HCT116 (cell line): ENCODE measurements around the gene HOXC12. TPM values are rescaled to one million over a fixed set of nuclear protein-coding genes. Genes with fewer than 3 reads are reported as not detected.

ENCODE experiments used
- ATAC-seq: fragments of 200-7000 bp; cut with Tn5 transposase; 2 replicates; pipeline ENCODE4 v1.9.1; 2020; ENCODE audit warnings: mild to moderate bottlenecking, moderate library complexity
- BruUV-seq: library from RNA; stranded (reverse); fragments of 400-500 nt; replicated peaks from 2 replicates; lab custom pipeline; 2021; lab: Mats Ljungman, UMichigan
- CTCF ChIA-PET: fragments of 300-600 bp; sonication (Branson Sonifier 250); formaldehyde crosslinking; loops from one replicate; lab custom pipeline; 2021; ENCODE audit warnings: antibody characterized with exemption; lab: Charles Lee
- POLR2A ChIA-PET: fragments of 300-600, 350-600 bp; sonication (Branson Sonifier 250); formaldehyde crosslinking; loops from one replicate; lab custom pipeline; 2021; ENCODE audit warnings: antibody characterized with exemption; lab: Charles Lee
- RAD21 ChIA-PET, 2 experiments: fragments of 300-600 bp; sonication (Branson Sonifier 250); formaldehyde crosslinking; loops; one replicate each; lab custom pipeline; 2023; ENCODE audit warnings: low total read pairs in 2 of 2; ENCODE audit not compliant: uncharacterized antibody in 2 of 2, unreplicated experiment in 2 of 2, low non-redundant PET in 1 of 2; lab: Charles Lee
- DNase-seq: peaks from one replicate; pipeline ENCODE4 v3.0.0-alpha.2; 2010; ENCODE audit warnings: low read depth, low spot score
- H2AFZ ChIP-seq: fragments of 200-600 bp; shearing (Covaris generic), sonication (generic); 2 replicates; pipeline ENCODE4 v1.6.1; 2017; ENCODE audit warnings: low read depth, mixed run types, mixed read lengths, antibody characterized with exemption, low read length; ENCODE audit not compliant: poor library complexity, severe bottlenecking
- H3K27ac ChIP-seq: 2 replicates; pipeline ENCODE4 v1.5.1; 2012; ENCODE audit warnings: low read depth, low read length
- H3K27me3 ChIP-seq: fragments of 200-600 bp; sonication (generic); 2 replicates; pipeline ENCODE4 v1.6.1; 2016; ENCODE audit warnings: mixed run types, low read length, mixed read lengths; ENCODE audit not compliant: insufficient read depth
- H3K36me3 ChIP-seq, 2 experiments: fragments of 200-500 bp in 1 of 2; fragments of 200-600 bp in 1 of 2; sonication (Bioruptor generic) in 1 of 2; sonication (generic) in 1 of 2; 2 replicates each; pipeline versions ENCODE4 v1.5.1 to v1.6.1; 2014 to 2016; ENCODE audit warnings: low read length in 2 of 2, inconsistent platforms in 1 of 2, mixed read lengths in 1 of 2, mixed run types in 1 of 2; ENCODE audit not compliant: insufficient read depth in 2 of 2, control insufficient read depth in 1 of 2
- H3K4me1 ChIP-seq, 2 experiments: fragments of 200-600 bp in 1 of 2; sonication (generic) in 1 of 2; 2 replicates each; pipeline versions ENCODE4 v1.5.1 to v1.6.1; 2012 to 2017; ENCODE audit warnings: low read length in 2 of 2, inconsistent platforms in 1 of 2, mild to moderate bottlenecking in 1 of 2, mixed read lengths in 1 of 2, mixed run types in 1 of 2, moderate library complexity in 1 of 2; ENCODE audit not compliant: insufficient read depth in 2 of 2, control insufficient read depth in 1 of 2
- H3K4me2 ChIP-seq: fragments of 200-600 bp; sonication (generic); 2 replicates; pipeline ENCODE4 v1.6.1; 2017; ENCODE audit warnings: mixed run types, low read length, mixed read lengths
- H3K4me3 ChIP-seq, 2 experiments: fragments of 200-600 bp in 1 of 2; sonication (generic) in 1 of 2; replicated peaks in 1 of 2; 2 replicates each; pipeline ENCODE4 v1.5.1; 2011 to 2016; ENCODE audit warnings: low read length in 2 of 2, control low read depth in 1 of 2, low read depth in 1 of 2, mild to moderate bottlenecking in 1 of 2, mixed read lengths in 1 of 2, mixed run types in 1 of 2
- H3K79me2 ChIP-seq: fragments of 200-600 bp; sonication (generic); 2 replicates; pipeline ENCODE4 v1.6.1; 2017; ENCODE audit warnings: mild to moderate bottlenecking, mixed run types, low read length, moderate library complexity, mixed read lengths; ENCODE audit not compliant: insufficient read depth
- H3K9ac ChIP-seq: fragments of 200-600 bp; sonication (generic); 2 replicates; pipeline ENCODE4 v1.6.1; 2016; ENCODE audit warnings: low read length, mixed read lengths
- H3K9me2 ChIP-seq: fragments of 200-600 bp; sonication (generic), shearing (Covaris generic); 2 replicates; pipeline ENCODE4 v1.6.1; 2017; ENCODE audit warnings: mixed run types, mild to moderate bottlenecking, moderate library complexity; ENCODE audit not compliant: insufficient read depth
- H3K9me3 ChIP-seq, 2 experiments: fragments of 200-500 bp in 1 of 2; fragments of 200-600 bp in 1 of 2; sonication (Bioruptor generic) in 1 of 2; sonication (generic) in 1 of 2; 2 replicates each; pipeline ENCODE4 v1.6.1; 2014 to 2017; ENCODE audit warnings: low read length in 2 of 2, mixed read lengths in 2 of 2, inconsistent platforms in 1 of 2, low read depth in 1 of 2, mild to moderate bottlenecking in 1 of 2, mixed run types in 1 of 2, moderate library complexity in 1 of 2; ENCODE audit not compliant: control insufficient read depth in 1 of 2, insufficient read depth in 1 of 2
- H4K20me1 ChIP-seq: fragments of 200-600 bp; sonication (generic), shearing (Covaris generic); 2 replicates; pipeline ENCODE4 v1.6.1; 2017; ENCODE audit warnings: mixed run types, mild to moderate bottlenecking, moderate library complexity; ENCODE audit not compliant: insufficient read depth
- CBX3 ChIP-seq: IDR thresholded peaks from 2 replicates; pipeline ENCODE4 v1.6.1; 2012; ENCODE audit warnings: low read depth
- FOSL1 ChIP-seq: IDR thresholded peaks from 2 replicates; pipeline ENCODE4 v1.6.1; 2012; ENCODE audit warnings: low read depth
- RAD21 ChIP-seq: IDR thresholded peaks from 2 replicates; pipeline ENCODE4 v1.6.1; 2012; ENCODE audit warnings: low read depth, mild to moderate bottlenecking
- SIN3A ChIP-seq: IDR thresholded peaks from 2 replicates; pipeline ENCODE4 v1.6.1; 2012; ENCODE audit warnings: low read depth
- SRF ChIP-seq: IDR thresholded peaks from 2 replicates; pipeline ENCODE4 v1.6.1; 2012; ENCODE audit warnings: low read depth
- ZNF274 ChIP-seq: fragments of 200-500 bp; sonication (Bioruptor generic); IDR thresholded peaks from 2 replicates; pipeline ENCODE4 v1.6.1; 2014; ENCODE audit warnings: mild to moderate bottlenecking, low read depth, low read length, inconsistent platforms
- intact Hi-C: fragments of 100-400 bp; cut with micrococcal nuclease; formaldehyde crosslinking; loops from 2 replicates; pipeline ENCODE4 v1.10.0; 2022
- total RNA-seq: library from RNA; stranded (reverse); gene quantifications from one replicate; pipeline ENCODE4 v1.2.1, GENCODE V29; 2021; ENCODE audit not compliant: unreplicated experiment
- TF ChIP-seq, protein P1 (sequence below): IDR thresholded peaks from 2 replicates; pipeline ENCODE4 v1.6.1; 2012; ENCODE audit warnings: low read depth
- TF ChIP-seq, protein P2 (sequence below): IDR thresholded peaks from 2 replicates; pipeline ENCODE4 v1.6.1; 2012

HOXC12 gene
- total RNA-seq, 1 experiment from 2014 or later: not detected

DNA sequence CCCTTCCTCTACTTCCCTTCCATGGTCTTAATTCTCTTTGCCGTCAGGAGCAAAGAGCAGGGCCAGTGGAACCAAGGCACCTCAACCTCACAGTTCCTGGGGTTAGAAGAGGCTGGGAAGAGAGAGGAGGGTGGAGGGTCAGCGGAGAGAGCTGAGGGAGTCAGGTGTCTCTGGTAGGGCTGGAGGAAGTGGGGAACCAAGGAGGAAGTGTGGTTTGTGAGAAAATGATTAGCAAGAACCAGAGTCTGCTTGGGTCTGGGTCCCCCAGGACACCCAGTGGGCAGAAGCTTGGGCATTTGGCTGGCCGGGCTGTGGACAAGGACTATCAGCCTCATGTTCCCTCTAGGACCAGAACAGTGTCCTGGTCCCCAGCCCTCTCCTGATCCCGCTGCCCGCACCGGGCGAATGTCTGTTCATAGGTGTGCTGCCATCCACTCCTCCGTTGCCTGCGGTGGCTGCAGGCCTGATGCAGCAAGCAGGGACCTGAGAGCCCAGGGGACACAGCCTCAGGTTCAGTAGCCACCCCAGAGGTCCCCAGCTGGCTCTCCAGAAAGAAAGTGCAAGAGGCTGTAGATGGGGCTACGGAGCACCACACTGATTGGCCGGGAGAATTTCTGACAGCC lies 2.3 kb downstream of the HOXC12 start:
- no peaks in the 10 kb centered on the region for H3K27me3 ChIP-seq

More for the DNA sequence above, 2.3 kb downstream of the HOXC12 start:
- intact Hi-C loops: no loop called here
- no peak for TF ChIP-seq RAD21
- no peak for TF ChIP-seq SRF
- TF ChIP-seq, protein P1, sequence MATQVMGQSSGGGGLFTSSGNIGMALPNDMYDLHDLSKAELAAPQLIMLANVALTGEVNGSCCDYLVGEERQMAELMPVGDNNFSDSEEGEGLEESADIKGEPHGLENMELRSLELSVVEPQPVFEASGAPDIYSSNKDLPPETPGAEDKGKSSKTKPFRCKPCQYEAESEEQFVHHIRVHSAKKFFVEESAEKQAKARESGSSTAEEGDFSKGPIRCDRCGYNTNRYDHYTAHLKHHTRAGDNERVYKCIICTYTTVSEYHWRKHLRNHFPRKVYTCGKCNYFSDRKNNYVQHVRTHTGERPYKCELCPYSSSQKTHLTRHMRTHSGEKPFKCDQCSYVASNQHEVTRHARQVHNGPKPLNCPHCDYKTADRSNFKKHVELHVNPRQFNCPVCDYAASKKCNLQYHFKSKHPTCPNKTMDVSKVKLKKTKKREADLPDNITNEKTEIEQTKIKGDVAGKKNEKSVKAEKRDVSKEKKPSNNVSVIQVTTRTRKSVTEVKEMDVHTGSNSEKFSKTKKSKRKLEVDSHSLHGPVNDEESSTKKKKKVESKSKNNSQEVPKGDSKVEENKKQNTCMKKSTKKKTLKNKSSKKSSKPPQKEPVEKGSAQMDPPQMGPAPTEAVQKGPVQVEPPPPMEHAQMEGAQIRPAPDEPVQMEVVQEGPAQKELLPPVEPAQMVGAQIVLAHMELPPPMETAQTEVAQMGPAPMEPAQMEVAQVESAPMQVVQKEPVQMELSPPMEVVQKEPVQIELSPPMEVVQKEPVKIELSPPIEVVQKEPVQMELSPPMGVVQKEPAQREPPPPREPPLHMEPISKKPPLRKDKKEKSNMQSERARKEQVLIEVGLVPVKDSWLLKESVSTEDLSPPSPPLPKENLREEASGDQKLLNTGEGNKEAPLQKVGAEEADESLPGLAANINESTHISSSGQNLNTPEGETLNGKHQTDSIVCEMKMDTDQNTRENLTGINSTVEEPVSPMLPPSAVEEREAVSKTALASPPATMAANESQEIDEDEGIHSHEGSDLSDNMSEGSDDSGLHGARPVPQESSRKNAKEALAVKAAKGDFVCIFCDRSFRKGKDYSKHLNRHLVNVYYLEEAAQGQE: no peak
- TF ChIP-seq CBX3: no peak
- TF ChIP-seq, protein P2, sequence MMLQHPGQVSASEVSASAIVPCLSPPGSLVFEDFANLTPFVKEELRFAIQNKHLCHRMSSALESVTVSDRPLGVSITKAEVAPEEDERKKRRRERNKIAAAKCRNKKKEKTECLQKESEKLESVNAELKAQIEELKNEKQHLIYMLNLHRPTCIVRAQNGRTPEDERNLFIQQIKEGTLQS: no peak
- TF ChIP-seq SIN3A: no peak
- TF ChIP-seq FOSL1: no peak
- TF ChIP-seq ZNF274: no peak
- no peaks in the 10 kb centered on the region for H4K20me1 ChIP-seq
- ChIA-PET CTCF (no interaction called here), POLR2A (no interaction called here), RAD21 (no interaction called here)
- no peak overlapping the region for H3K4me2 ChIP-seq
- no peak for ATAC-seq
- no peak overlapping the region for H2AFZ ChIP-seq
- no peak overlapping the region for H3K4me3 ChIP-seq
- H3K9ac ChIP-seq: no peak overlapping the region
- no TSS peak for BruUV-seq
- no peak for DNase-seq
- no peaks in the 10 kb centered on the region for H3K36me3 ChIP-seq
- no peaks in the 10 kb centered on the region for H3K9me2 ChIP-seq
- H3K4me1 ChIP-seq: peaks cover 12 to 15% of the 10 kb centered on the region in 2 experiments
- no peak overlapping the region for H3K27ac ChIP-seq
- H3K79me2 ChIP-seq: no peaks in the 10 kb centered on the region
- H3K9me3 ChIP-seq: no peaks in the 10 kb centered on the region
